Fibroblast of mammary gland (primary cell): ENCODE results near the gene BCR.
"Not testable (repeated sequence)": the region's sequence is repeated elsewhere in the genome, so short reads cannot be mapped to it uniquely, and the experiment has no call there.

Source experiments
- DNase-seq: peaks from one replicate; pipeline ENCODE4 v3.0.0-alpha.2; 2010; ENCODE audit warnings: low read depth
- H3K4me3 ChIP-seq: 2 replicates; pipeline ENCODE4 v1.5.1; 2011; ENCODE audit warnings: low read depth, mild to moderate bottlenecking, low read length, moderate library complexity; ENCODE audit not compliant: control insufficient read depth
- TF ChIP-seq, protein P1 (sequence below): conservative IDR thresholded peaks from 2 replicates; pipeline ENCODE4 v1.5.1; 2011; ENCODE audit warnings: low read depth, low read length, inconsistent platforms; ENCODE audit not compliant: control insufficient read depth, insufficient read depth

The BCR gene

DNA sequence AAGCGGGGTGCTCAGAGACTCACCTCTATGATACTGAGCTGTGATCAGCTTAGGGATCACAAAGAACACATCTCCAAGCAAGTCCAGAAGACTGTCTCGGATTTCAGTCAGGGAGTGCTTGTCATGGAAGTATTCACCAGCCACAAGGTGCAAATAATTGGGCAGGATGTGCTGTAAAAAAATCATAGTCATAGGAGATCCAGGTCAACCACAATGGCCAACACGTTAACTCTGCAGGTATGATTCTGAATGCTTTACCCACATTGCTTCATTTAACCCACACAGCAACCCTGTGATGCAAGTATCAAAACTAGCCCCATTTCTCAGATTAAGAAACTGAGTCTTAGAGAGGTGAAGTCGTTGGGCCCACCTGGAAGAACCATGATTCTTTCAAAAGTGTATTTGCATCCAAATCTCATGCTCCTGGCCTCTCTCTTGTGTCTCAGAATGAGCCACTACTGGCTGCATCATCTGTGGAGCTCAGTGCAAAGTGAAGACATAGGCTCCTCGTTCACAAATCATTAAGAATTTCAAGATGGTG is 179.3 kb downstream of the BCR start:
- H3K4me3 ChIP-seq: no peak overlapping the region
- DNase-seq: no peak
- TF ChIP-seq, protein P1, sequence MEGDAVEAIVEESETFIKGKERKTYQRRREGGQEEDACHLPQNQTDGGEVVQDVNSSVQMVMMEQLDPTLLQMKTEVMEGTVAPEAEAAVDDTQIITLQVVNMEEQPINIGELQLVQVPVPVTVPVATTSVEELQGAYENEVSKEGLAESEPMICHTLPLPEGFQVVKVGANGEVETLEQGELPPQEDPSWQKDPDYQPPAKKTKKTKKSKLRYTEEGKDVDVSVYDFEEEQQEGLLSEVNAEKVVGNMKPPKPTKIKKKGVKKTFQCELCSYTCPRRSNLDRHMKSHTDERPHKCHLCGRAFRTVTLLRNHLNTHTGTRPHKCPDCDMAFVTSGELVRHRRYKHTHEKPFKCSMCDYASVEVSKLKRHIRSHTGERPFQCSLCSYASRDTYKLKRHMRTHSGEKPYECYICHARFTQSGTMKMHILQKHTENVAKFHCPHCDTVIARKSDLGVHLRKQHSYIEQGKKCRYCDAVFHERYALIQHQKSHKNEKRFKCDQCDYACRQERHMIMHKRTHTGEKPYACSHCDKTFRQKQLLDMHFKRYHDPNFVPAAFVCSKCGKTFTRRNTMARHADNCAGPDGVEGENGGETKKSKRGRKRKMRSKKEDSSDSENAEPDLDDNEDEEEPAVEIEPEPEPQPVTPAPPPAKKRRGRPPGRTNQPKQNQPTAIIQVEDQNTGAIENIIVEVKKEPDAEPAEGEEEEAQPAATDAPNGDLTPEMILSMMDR: no peak

DNA sequence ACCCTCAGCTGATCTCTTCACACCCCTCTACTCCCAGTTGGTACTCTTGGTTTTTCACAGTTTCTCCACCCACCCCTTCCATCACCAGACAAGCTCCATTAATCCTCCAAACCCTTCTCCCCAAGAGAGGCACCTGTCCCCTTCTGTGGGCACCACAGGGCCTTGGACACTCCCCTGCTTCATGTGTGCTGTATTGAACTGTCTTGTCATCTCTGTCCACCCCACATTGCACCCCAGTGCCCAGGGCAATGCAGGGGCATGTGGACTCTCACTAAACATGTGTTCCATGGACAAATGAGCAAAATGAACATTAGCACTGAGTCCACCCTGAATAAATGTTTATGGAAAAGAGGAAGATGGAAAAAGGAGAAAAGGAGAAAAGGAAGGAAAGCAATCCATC is 181.4 kb downstream of the BCR start:
- TF ChIP-seq, protein P1: no peak
- no peak overlapping the region for H3K4me3 ChIP-seq
- no peak for DNase-seq

DNA sequence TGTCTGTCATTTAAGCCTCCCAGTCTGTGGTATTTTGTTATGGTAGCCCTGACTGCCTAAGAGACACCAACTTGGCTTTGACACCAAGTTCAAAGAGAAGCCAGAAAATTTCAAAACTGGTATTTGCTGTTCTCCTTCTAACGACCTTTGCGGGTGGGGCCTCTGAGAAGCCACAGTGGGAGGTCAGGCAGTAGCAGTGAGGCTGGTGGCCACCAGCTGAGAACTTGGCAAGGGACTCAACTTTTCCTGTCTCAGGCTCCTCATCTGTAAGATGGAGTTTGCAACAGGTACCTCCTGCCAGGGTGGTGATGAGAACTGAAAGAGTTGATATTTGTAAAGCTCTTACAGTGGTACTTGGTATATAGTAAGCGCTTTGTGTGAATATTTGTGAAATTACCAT is 183.4 kb downstream of the BCR start:
- DNase-seq: no peak

DNA sequence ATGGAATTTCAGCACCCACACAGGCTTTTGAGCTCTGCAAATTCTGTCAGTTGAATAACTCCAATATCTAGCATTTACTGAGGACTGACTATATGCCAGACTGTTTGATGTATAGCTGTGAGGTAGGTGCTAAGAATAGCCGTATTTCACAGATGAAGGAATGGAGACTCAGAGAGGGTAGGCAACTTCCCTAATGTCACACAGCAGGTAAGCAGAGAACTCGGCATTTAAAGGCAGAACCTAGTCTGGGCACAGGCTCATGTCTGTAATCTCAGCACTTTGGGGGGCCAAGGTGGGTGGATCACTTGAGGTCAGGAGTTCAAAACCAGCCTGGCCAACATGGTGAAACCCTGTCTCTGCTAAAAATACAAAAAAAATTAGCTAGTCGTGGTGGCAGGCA is 184.1 kb downstream of the BCR start:
- no peak overlapping the region for H3K4me3 ChIP-seq
- no peak for DNase-seq
- TF ChIP-seq, protein P1: no peak

More for the DNA sequence above, 183.4 kb downstream of the BCR start:
- TF ChIP-seq, protein P1: no peak
- H3K4me3 ChIP-seq: no peak overlapping the region

DNA sequence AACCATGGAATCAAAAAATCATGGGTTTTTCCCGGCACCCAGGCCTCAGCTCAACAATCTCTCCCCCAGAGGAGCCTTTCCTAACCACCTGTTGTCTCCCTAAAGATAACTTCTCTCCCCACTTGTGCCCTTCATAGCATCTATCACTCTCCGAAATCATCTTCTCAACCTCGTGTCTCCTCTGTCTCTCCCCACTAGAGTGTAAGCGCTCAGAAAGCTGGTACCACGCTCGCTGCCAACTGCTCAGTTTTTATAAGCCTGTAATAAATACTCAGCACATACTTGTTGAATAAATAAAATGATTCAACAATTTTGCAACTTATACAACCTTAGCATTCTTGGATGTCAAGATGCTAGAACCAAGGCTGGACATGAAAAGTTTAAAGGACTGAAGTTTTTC is 185.2 kb downstream of the BCR start:
- DNase-seq: no peak
- H3K4me3 ChIP-seq: no peak overlapping the region
- TF ChIP-seq, protein P1: no peak

DNA sequence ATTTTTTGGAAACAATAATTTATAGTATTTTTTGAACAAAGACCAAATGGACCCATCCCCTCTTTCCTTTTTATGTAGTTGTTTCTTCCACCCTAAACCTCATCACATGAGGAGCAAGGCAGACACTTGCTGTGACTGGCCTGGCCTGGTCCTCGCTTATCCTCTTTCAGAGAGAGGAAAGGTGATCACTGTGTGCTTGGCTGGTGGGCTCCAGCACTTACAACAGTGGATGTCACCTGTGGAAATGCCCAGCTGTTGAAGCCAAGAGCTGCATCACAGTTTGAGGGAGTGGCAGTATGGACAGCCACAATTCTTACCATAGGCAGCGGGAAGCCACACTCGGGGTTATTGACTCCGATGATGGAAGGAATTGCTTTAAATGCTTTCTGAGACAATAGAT is 185.7 kb downstream of the BCR start:
- TF ChIP-seq, protein P1: no peak
- DNase-seq: no peak
- H3K4me3 ChIP-seq: no peak overlapping the region

DNA sequence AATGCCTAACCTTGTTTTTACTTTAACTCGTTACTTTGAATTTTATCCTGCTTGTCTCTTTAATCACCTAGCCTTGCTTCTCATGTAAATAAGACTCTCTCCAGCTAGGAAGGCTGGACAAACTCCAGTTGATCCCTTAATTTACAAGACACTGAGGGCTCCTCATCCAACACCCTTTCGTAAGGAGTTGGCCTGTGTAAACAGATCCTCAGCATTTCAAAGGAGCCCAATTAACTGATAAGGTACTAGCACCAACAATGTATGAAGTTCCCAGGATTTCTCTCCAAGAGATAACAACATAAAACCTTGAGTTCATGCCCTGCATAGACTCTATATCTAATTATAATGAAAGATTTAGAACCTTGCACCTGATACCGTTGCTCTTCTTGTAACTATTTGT is 186.9 kb downstream of the BCR start:
- H3K4me3 ChIP-seq, DNase-seq: not testable (repeated sequence)
